ENCODE data around the gene MAP4K5. TPM values are rescaled to one million over a fixed set of nuclear protein-coding genes. Genes with fewer than 3 reads are reported as not detected.

Gene MAP4K5
- total and polyA plus RNA-seq, 2 of the 13 experiments (the other 11 are each of a cell fraction or from before 2014, with no cell fraction given): 12.7 to 23.9 TPM

DNA sequence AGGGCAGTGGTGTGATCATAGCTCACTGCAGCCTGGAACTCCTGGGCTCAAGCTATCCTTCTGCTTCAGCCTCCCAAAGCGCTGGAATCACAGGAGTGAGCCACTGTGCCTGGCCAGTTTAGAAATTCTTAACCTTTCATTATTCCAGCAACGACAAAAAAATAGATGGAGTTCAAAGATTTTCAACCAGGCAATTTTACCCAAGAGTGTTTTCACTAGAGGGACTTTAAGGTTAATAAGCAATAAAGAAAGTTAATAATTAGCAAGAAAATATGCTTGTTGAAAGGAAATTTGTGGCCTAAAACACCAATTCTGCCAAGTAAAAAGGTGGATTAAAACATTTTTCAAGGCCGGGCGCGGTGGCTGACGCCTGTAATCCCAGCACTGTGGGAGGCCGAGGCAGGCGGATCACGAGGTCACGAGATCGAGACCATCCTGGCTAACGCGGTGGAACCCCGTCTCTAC, 150.5 kb downstream of the MAP4K5 start (continued):
- TF ChIP-seq ADNP (CRISPR knock-in tag; IDR thresholded peaks at IDR 0.05) (peak; percentile 55; the same call in 1 of the 2 replicates), ZNF720 (CRISPR knock-in tag; IDR thresholded peaks at IDR 0.05) (no peak), SMAD3 (CRISPR knock-in tag; IDR thresholded peaks at IDR 0.05) (no peak), PAWR (CRISPR knock-in tag; IDR thresholded peaks at IDR 0.05; ENCODE audit: borderline replicate concordance) (no peak), MXI1 (IDR thresholded peaks at IDR 0.05; ENCODE audit: borderline replicate concordance, low read depth, low read length) (no peak), ZFAT (CRISPR knock-in tag; conservative IDR thresholded peaks at IDR 0.05) (no peak), ZNF274 (CRISPR knock-in tag; IDR thresholded peaks at IDR 0.05) (no peak), KDM1A (CRISPR knock-in tag; IDR thresholded peaks at IDR 0.05) (no peak), ZBTB7A (CRISPR knock-in tag; IDR thresholded peaks at IDR 0.05) (no peak), SOX6 (IDR thresholded peaks at IDR 0.05) (no peak), SOX6 (CRISPR knock-in tag; IDR thresholded peaks at IDR 0.05) (no peak), SALL1 (CRISPR knock-in tag; IDR thresholded peaks at IDR 0.05) (peak; percentile 61), KDM2A (CRISPR knock-in tag; IDR thresholded peaks at IDR 0.05; ENCODE audit: borderline replicate concordance, low read depth) (0 out of 2 replicates have a peak, but pooled peaks have one; percentile 18), PAXIP1 (CRISPR knock-in tag; conservative IDR thresholded peaks at IDR 0.05) (peak; percentile 31; the same call in 1 of the 2 replicates), FOSL1 (CRISPR knock-in tag; IDR thresholded peaks at IDR 0.05; ENCODE audit: borderline replicate concordance) (no peak), IKZF4 (CRISPR knock-in tag; IDR thresholded peaks at IDR 0.05; ENCODE audit: borderline replicate concordance, low read depth, not compliant biosample characterization) (no peak), ZNF460 (CRISPR knock-in tag; IDR thresholded peaks at IDR 0.05; ENCODE audit: borderline replicate concordance) (peak; percentile 93), CTCF (CRISPR knock-in tag; IDR thresholded peaks at IDR 0.05) (no peak), TEAD3 (CRISPR knock-in tag; optimal IDR thresholded peaks at IDR 0.05; ENCODE audit: borderline replicate concordance) (peak; percentile 16), SMC3 (IDR thresholded peaks at IDR 0.05; ENCODE audit: low read length) (no peak), ISX (CRISPR knock-in tag; conservative IDR thresholded peaks at IDR 0.05) (no peak)
- TF ChIP-seq, protein P1, sequence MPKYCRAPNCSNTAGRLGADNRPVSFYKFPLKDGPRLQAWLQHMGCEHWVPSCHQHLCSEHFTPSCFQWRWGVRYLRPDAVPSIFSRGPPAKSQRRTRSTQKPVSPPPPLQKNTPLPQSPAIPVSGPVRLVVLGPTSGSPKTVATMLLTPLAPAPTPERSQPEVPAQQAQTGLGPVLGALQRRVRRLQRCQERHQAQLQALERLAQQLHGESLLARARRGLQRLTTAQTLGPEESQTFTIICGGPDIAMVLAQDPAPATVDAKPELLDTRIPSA (CRISPR knock-in tag; IDR thresholded peaks at IDR 0.05; ENCODE audit: borderline replicate concordance): no peak
- TF ChIP-seq, protein P2, sequence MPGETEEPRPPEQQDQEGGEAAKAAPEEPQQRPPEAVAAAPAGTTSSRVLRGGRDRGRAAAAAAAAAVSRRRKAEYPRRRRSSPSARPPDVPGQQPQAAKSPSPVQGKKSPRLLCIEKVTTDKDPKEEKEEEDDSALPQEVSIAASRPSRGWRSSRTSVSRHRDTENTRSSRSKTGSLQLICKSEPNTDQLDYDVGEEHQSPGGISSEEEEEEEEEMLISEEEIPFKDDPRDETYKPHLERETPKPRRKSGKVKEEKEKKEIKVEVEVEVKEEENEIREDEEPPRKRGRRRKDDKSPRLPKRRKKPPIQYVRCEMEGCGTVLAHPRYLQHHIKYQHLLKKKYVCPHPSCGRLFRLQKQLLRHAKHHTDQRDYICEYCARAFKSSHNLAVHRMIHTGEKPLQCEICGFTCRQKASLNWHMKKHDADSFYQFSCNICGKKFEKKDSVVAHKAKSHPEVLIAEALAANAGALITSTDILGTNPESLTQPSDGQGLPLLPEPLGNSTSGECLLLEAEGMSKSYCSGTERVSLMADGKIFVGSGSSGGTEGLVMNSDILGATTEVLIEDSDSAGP (CRISPR knock-in tag; IDR thresholded peaks at IDR 0.05; ENCODE audit: borderline replicate concordance): no peak
